Activated naive CD4-positive, alpha-beta T cell treated with anti-CD3 and anti-CD28 coated beads, Interleukin-2, amount 10 ng/mL, durations not matched to agents 5 hours and 36 hours (primary cell): ENCODE measurements around the gene DSCAML1. TPM values are rescaled to one million over a fixed set of nuclear protein-coding genes. Genes with fewer than 3 reads are reported as not detected.

Source experiments
- total RNA-seq, 2 experiments: library from RNA; stranded (reverse); gene quantifications; one replicate each; pipeline ENCODE4 v1.2.3, GENCODE V29; 2021

Gene DSCAML1
- not detected for total RNA-seq

DNA sequence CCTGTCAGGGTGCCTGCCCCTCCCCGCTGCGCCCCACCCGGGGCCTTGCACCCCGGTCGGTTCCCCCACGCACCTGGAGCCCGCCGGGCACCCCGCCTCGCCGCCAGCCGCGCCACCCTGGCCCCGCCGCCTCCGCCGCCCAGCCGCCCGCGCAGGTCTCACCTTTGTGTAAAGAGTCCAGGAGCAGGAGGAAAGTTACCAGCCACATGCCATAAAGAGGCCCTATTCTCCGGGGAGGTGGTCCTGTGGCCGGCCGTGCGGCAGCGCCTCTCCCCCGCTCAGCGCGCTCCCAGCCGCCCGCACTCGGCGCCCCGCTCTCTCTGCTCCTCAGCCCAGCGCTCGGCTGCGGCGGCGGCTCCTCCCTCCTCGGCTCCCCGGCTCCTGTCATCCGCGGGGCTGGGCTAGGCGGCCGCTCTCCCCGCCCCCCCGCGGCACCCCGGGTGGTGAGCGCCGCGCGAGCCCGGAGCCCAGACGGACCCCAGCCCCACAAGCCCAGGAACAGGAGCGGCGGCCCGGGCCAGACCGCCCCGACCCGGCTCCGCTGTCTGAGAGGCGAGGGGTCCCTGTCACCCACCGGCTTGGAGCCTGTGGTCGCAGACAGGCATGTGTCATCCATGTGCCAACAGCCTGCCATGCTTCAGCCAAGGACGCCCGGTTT lies at the start of gene DSCAML1:
TSS of gene DSCAML1 (minus strand) at position 345 of the 658 bp plus-strand sequence. CDS start at position 208, 137 bp downstream.

DNA sequence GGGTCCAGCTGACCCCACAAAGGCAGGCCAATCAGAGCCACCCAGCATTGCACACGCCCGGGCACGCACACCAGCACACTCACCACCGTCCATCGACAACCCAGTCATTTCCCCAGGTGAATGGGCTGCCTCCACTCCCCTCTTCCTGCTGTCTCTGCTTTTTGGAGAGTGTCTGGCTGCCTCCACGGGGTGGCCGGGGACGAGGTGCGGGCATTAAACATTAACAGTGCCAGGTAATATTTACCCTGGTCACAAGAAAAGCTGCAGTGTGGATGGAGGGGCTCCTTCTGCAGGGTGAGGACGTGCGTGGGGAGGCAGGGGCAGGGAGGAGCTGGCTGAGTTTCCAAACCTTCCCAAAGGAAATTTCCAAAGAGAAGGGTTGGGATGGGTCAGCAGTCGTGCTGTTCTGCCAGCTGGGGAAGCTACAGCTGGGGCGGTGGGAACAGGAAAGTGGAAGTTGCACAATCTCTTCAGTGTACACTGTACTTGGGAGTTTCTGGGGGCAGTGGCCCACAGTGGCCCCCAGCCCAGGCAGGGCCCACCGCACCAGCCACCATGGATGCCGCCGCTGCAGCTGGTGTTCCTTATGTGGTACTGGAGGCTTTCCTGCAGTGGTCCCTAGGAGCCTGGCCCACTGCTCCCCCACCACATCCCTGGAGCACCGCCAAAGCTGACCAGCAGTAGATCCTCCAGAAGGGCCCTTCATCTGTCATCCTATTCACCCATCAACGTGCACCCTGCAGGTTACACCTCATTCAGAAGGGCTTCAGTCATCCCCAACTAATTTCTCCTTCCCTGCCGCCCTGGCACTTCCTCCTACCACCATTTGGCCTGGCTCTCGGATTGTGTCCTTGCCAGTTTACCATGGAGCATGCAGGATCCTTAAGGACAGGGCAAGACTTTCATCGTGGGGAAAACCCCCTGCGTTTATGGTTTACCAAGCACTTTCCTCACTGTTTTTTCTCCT lies 27.8 kb upstream of the DSCAML1 start, which contains the start of gene FXYD2:
TSS of gene FXYD2 (minus strand) at position 174 of the 967 bp plus-strand sequence. CDS start at position 108, 66 bp downstream.

Other genes with a start within 250 kb of the DSCAML1 start
- gene FXYD2, start 27.5 kb upstream of the DSCAML1 start, total RNA-seq, result under 1 TPM; 0.43 to 0.63 TPM
- gene FXYD6, start 79.4 kb upstream of the DSCAML1 start, total RNA-seq, result not detected
- gene TMPRSS13, start 132.2 kb upstream of the DSCAML1 start, total RNA-seq, result 1 to 10 TPM; 1.7 to 2.0 TPM
- 100 to 1,000 TPM; 154 to 156 TPM for gene IL10RA, start 189.2 kb upstream of the DSCAML1 start, total RNA-seq